Thymus (tissue), 11 donors: Measurements from ENCODE around the gene GOLPH3. TPM values are rescaled to one million over a fixed set of nuclear protein-coding genes. Genes with fewer than 3 reads are reported as not detected.

Source experiments
- DNase-seq, 9 donors: peaks; one replicate each; pipeline ENCODE4 v3.0.0-alpha.2; 2013; ENCODE audit warnings: low spot score in 9 of 9, low read depth in 6 of 9, missing footprints in 1 of 9
- H3K27ac ChIP-seq, 2 donors: one replicate each; pipeline ENCODE4 v1.5.1; 2013; ENCODE audit warnings: control low read depth in 1 of 2, low read depth in 1 of 2, low read length in 1 of 2, mild to moderate bottlenecking in 1 of 2, moderate library complexity in 1 of 2
- H3K27me3 ChIP-seq, 2 donors: one replicate each; pipeline ENCODE4 v1.5.1; 2013; ENCODE audit warnings: low read length in 1 of 2; ENCODE audit not compliant: control insufficient read depth in 2 of 2, insufficient read depth in 1 of 2
- H3K36me3 ChIP-seq, 2 donors: one replicate each; pipeline ENCODE4 v1.5.1; 2013; ENCODE audit warnings: low read length in 1 of 2, mild to moderate bottlenecking in 1 of 2, moderate library complexity in 1 of 2; ENCODE audit not compliant: control insufficient read depth in 2 of 2, insufficient read depth in 2 of 2
- H3K4me1 ChIP-seq, 2 donors: one replicate each; pipeline ENCODE4 v1.5.1; 2013; ENCODE audit warnings: low read length in 2 of 2; ENCODE audit not compliant: control insufficient read depth in 2 of 2, insufficient read depth in 2 of 2
- H3K4me3 ChIP-seq, 2 donors: one replicate each; pipeline ENCODE4 v1.5.1; 2013; ENCODE audit warnings: low read length in 2 of 2, control low read depth in 1 of 2, mild to moderate bottlenecking in 1 of 2
- H3K9me3 ChIP-seq, 2 donors: one replicate each; pipeline ENCODE4 v1.5.1; 2013; ENCODE audit warnings: low read length in 1 of 2, mild to moderate bottlenecking in 1 of 2; ENCODE audit not compliant: control insufficient read depth in 2 of 2, insufficient read depth in 1 of 2
- WGBS: extraction: QIAGEN DNeasy Blood & Tissue Kit; methylation state at CpG from one replicate; pipeline ENCODE4 v1.1.7; 2013; 5-methylcytosine and 5-hydroxymethylcytosine counted together
- polyA plus RNA-seq: library from polyadenylated mRNA; stranded (reverse); fragments of 200-250 nt; gene quantifications from one replicate; pipeline ENCODE4 v1.2.3, GENCODE V29; 2013
- total RNA-seq: library from RNA; stranded (reverse); fragments of 120-200 nt; gene quantifications from one replicate; pipeline ENCODE4 v1.2.4, GENCODE V29; 2013
- donor health status: healthy.

The GOLPH3 gene
- total and polyA plus RNA-seq, 2 donors, result 42.9 to 76.9 TPM

DNA sequence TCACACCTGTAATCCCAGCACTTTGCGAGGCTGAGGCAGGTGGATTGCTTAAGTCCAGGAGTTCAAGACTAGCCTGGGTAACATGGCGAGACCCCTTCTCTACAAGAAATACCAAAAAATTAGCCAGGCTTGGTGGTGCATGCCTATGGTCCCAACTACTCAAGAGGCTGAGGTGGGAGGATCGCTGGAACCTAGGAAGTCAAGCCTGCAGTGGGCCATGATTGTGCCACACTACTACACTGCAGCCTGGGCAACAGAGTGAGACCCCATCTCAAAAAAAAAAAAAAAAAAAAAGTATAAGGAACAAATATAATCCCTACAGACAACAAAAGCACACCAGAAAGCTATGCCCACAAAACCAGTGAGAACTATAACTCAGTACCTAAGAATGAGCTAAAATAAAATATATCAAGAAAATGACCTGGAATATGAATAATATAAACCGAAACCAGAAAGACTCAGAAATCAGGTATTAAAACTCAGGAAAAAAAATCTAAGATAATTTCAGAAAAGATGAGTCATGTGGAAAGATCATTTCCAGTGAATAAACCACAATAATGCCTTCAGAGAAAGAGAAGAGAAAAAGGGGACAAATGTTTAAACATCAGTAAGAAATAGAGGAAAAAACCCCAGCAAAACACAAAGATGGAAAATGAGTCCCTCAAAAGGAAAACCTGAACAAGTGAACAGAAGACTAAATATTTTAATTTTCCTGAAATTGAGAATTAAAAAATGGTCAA lies 57.4 kb downstream of the GOLPH3 start:
- DNase-seq, result no peak
- WGBS, result 98% methylated on average over 4 of the region's 4 CpGs
- Histone ChIP-seq H3K27ac (no peak overlapping the region), H3K36me3 (peaks cover 24 to 32% of the 10 kb centered on the region in 2 donors), H3K4me1 (no peaks in the 10 kb centered on the region), H3K27me3 (no peaks in the 10 kb centered on the region), H3K9me3 (no peaks in the 10 kb centered on the region), H3K4me3 (no peak overlapping the region)

- Histone ChIP-seq H3K27ac (no peak overlapping the region), H3K4me3 (no peak overlapping the region), H3K9me3 (no peaks in the 10 kb centered on the region), H3K27me3 (no peaks in the 10 kb centered on the region), H3K4me1 (no peaks in the 10 kb centered on the region), H3K36me3 (peaks cover 26 to 30% of the 10 kb centered on the region in 2 donors)
- WGBS, result 98% methylated on average over 3 of the region's 3 CpGs
- no peak for DNase-seq
These were observed 58.1 kb downstream of the GOLPH3 start for GRCh38 chr5:32115985-32116384.

DNA sequence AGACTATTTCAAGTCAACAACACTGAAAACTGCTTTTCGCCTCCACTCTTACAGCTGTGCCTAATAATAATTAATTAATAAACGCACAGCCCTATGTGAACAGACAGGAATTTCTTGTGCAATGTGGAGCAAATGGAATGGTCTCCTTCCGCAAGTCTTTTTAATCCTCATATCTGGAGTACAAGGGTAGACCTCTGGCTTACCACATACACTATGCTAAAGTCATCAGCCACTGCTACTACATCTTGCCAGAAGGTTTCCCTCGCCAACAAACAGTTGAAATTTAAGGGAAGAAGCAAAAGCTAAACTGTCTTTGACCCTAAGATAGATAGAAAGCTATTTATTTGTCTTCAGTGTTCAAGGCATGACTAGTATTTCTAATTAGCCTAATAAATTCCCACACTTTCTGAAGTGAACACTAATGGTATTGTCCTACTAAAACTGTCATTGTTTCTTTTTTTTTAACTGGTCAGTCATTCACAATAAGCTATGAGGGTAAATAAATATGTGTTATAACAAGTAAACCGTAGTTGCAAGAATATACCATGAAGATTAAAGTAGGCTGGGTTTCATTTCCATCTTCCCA lies 63.9 kb downstream of the GOLPH3 start:
- H3K4me1 ChIP-seq, result no peaks in the 10 kb centered on the region
- no peak overlapping the region for H3K4me3 ChIP-seq
- H3K27me3 ChIP-seq, result no peaks in the 10 kb centered on the region
- H3K9me3 ChIP-seq, result no peaks in the 10 kb centered on the region
- peaks cover 28 to 59% of the 10 kb centered on the region in 2 donors for H3K36me3 ChIP-seq
- DNase-seq, result no peak
- WGBS, result 99% methylated on average over 5 of the region's 5 CpGs
- no peak overlapping the region for H3K27ac ChIP-seq

DNA sequence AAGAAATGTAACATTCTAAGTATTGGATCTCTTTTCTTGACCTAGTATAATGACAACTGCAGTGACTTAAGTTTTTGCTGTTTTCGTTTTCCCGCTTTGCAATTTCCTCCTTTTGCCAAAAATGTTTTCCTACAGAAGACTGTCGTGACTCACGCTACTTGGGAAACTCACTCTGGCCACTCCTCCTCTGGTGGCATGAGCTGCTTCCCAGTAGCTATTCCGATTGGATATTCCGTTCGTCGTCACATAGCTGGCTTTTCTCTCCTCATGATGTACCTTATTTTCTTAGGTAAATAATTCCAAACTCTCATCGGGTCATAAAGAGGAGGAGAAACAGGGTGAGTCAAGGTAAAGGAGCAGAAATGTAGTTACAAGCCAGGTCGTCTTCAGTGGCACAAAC lies 64.9 kb downstream of the GOLPH3 start:
- Histone ChIP-seq H3K27me3 (no peaks in the 10 kb centered on the region), H3K4me1 (no peaks in the 10 kb centered on the region), H3K9me3 (no peaks in the 10 kb centered on the region), H3K27ac (no peak overlapping the region), H3K36me3 (peaks cover 28 to 60% of the 10 kb centered on the region in 2 donors), H3K4me3 (no peak overlapping the region)
- 99% methylated on average over 10 of the region's 10 CpGs for WGBS
- no peak for DNase-seq

DNA sequence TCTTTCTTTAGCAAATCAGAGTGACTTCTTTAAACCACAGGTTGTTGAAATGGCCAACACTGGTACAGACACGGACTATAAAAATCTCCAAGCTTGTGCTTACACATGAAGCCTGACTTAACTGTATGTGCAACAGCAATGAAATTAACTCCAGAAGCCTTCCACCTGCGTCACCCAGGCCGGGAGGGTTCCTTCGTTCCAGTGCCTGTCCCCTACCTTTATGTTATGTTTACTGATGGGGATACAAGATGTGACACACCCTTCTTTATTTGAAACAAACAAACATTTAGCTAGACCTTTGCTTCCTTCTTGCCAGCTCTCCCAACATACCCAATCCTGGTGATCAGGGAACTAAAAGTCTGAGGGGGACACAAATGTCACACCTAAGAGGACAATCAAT lies 66.0 kb downstream of the GOLPH3 start:
- Histone ChIP-seq H3K4me1 (no peaks in the 10 kb centered on the region), H3K27me3 (no peaks in the 10 kb centered on the region), H3K27ac (no peak overlapping the region), H3K4me3 (no peak overlapping the region), H3K9me3 (no peaks in the 10 kb centered on the region), H3K36me3 (peaks cover 34 to 65% of the 10 kb centered on the region in 2 donors)
- DNase-seq, result no peak
- 97% methylated on average over 4 of the region's 4 CpGs for WGBS

DNA sequence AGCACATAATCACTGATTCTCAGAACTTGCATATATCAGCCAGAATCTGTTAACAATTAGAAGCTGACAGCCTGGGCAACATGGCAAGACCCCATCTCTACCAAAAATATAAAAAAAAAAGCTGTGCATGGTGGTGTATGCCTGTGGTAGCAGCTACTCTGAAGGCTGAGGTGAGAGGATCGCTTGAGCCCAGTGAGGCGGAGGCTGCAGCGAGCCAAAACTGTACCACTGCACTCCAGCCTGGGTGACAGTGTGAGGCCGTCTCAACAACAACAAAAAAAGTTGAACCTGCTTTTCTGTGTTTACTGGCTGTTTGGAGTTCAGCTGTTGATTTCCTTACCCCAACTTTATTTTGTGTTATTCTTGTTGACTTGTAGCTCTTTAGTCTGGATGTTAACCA lies 66.8 kb downstream of the GOLPH3 start:
- WGBS, result over 99% methylated on average over 4 of the region's 4 CpGs
- Histone ChIP-seq H3K36me3 (peaks cover 33 to 66% of the 10 kb centered on the region in 2 donors), H3K27me3 (no peaks in the 10 kb centered on the region)

GRCh38 chr5:32103521-32103920 lies 70.6 kb downstream of the GOLPH3 start:
- no peak for DNase-seq
- Histone ChIP-seq H3K27me3 (no peaks in the 10 kb centered on the region), H3K4me3 (no peak overlapping the region), H3K36me3 (peaks cover 21 to 68% of the 10 kb centered on the region in 2 donors), H3K4me1 (no peaks in the 10 kb centered on the region), H3K9me3 (no peaks in the 10 kb centered on the region), H3K27ac (no peak overlapping the region)
- 98% methylated on average over 12 of the region's 12 CpGs for WGBS

More for the DNA sequence above, 66.8 kb downstream of the GOLPH3 start:
- Histone ChIP-seq H3K4me1 (no peaks in the 10 kb centered on the region), H3K9me3 (no peaks in the 10 kb centered on the region), H3K4me3 (no peak overlapping the region), H3K27ac (no peak overlapping the region)
- DNase-seq, result no peak

- no peak overlapping the region for H3K27ac ChIP-seq
- no peaks in the 10 kb centered on the region for H3K9me3 ChIP-seq
- H3K36me3 ChIP-seq, result peaks cover 21 to 57% of the 10 kb centered on the region in 2 donors
- H3K4me3 ChIP-seq, result no peak overlapping the region
- H3K27me3 ChIP-seq, result no peaks in the 10 kb centered on the region
- 92% methylated on average over 12 of the region's 12 CpGs for WGBS
- DNase-seq, result no peak
- H3K4me1 ChIP-seq, result no peaks in the 10 kb centered on the region
These were observed 71.7 kb downstream of the GOLPH3 start for GRCh38 chr5:32102254-32102986.

DNA sequence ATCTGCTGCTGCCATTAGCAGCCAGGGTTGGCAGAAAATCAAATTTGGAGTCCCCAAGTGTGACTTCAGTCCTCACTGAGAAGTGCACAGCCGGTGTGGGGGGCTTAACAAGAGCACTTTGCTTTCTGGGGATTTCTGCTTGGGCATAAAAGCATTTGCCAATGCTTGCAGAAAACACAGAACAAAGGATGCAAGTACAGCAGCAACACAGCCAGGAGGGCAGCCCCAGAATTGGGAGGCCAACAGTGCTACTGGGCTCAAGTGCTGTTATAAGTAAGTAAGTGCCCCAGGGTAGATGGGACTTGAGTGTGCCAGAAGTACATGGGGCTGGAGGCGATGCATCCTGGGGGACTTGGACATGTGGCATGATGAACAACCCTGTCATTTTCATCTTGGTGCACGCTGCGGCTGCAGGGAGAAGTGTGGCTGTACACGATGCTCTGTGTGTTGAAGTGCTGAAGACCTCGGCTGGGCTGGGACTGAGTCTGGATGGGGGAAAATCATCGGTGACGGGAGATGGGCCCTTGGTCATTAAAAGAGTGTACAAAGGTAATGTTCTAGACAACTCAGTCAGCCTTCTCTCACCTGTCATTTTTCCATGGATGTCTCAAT lies 73.3 kb downstream of the GOLPH3 start:
- Histone ChIP-seq H3K4me3 (no peak overlapping the region), H3K9me3 (no peaks in the 10 kb centered on the region), H3K27ac (no peak overlapping the region), H3K4me1 (no peaks in the 10 kb centered on the region), H3K27me3 (no peaks in the 10 kb centered on the region), H3K36me3 (peaks cover 15 to 43% of the 10 kb centered on the region in 2 donors)
- WGBS, result 98% methylated on average over 8 of the region's 8 CpGs
- no peak for DNase-seq
